SU-DHL-6 (cell line): ENCODE results near the gene INPP4B.

Source experiments
- CTCF ChIP-seq: fragments of 200-600 bp; sonication (generic); IDR thresholded peaks from one replicate; pipeline ENCODE4 v1.5.1; 2017; ENCODE audit warnings: antibody characterized with exemption, mild to moderate bottlenecking, low read length, moderate library complexity; ENCODE audit not compliant: insufficient read depth, poor library complexity, severe bottlenecking
- EZH2phosphoT487 ChIP-seq: fragments of 200-600 bp; sonication (generic), shearing (Covaris generic); conservative IDR thresholded peaks from 2 replicates; pipeline ENCODE4 v1.6.1; 2018; ENCODE audit warnings: mild to moderate bottlenecking, antibody characterized with exemption, low read length, moderate library complexity, mixed read lengths

- no peak for TF ChIP-seq CTCF
- TF ChIP-seq EZH2phosphoT487: no peak
Observed at GRCh38 chr4:142497606-142498005, 348.5 kb downstream of the INPP4B start.
